ENCODE data around the gene DPP10.

- TF ChIP-seq CTCF (IDR thresholded peaks at IDR 0.05) (no peak), POLR2AphosphoS5 (IDR thresholded peaks at IDR 0.05; ENCODE audit: low read depth, low read length) (no peak)
Measured at GRCh38 chr2:115122701-115123100, 680.3 kb downstream of the DPP10 start.
